Measurements from ENCODE around the gene FGD2. TPM values are rescaled to one million over a fixed set of nuclear protein-coding genes. Genes with fewer than 3 reads are reported as not detected.

Gene FGD2
- total RNA-seq, 1 donor from 2014 or later: 56.9 TPM

GRCh38 chr6:37052027-37052628 lies 46.7 kb downstream of the FGD2 start:
- intact Hi-C loops (cut with DNase I): no loop called here
- H3K9me3 ChIP-seq: no peaks in the 10 kb centered on the region
- DNase-seq (no peak), ATAC-seq (no peak)
- H3K36me3 ChIP-seq: no peaks in the 10 kb centered on the region
- H3K27ac ChIP-seq: no peak overlapping the region
- peaks cover 33% of the 10 kb centered on the region for H3K4me1 ChIP-seq
- no peaks in the 10 kb centered on the region for H3K27me3 ChIP-seq
- TF ChIP-seq, protein P1, sequence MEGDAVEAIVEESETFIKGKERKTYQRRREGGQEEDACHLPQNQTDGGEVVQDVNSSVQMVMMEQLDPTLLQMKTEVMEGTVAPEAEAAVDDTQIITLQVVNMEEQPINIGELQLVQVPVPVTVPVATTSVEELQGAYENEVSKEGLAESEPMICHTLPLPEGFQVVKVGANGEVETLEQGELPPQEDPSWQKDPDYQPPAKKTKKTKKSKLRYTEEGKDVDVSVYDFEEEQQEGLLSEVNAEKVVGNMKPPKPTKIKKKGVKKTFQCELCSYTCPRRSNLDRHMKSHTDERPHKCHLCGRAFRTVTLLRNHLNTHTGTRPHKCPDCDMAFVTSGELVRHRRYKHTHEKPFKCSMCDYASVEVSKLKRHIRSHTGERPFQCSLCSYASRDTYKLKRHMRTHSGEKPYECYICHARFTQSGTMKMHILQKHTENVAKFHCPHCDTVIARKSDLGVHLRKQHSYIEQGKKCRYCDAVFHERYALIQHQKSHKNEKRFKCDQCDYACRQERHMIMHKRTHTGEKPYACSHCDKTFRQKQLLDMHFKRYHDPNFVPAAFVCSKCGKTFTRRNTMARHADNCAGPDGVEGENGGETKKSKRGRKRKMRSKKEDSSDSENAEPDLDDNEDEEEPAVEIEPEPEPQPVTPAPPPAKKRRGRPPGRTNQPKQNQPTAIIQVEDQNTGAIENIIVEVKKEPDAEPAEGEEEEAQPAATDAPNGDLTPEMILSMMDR (IDR thresholded peaks at IDR 0.05): no peak
- H3K4me3 ChIP-seq: no peak overlapping the region

DNA sequence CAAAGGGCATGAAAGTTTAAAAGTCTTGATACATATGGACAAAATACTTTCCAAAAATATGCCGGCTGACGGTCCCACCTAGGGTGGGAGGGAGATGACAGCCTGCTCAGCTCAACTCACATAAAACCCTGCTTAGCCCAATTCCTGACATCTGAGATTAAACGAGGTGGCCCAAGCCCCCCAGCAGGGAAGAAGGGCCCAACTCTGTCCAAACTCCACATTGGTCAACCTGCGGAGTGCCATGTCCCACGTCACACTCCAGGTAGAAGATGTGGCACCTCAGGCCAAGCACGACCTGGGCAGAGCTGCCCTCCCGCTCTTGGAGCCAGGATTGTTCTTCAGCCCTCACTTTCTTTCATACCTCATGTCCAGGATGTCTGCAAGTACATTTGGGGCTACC lies 48.2 kb downstream of the FGD2 start:
- DNase-seq: no peak
- H3K9me3 ChIP-seq: no peaks in the 10 kb centered on the region
- no peaks in the 10 kb centered on the region for H3K36me3 ChIP-seq
- ATAC-seq: no peak
- H3K27me3 ChIP-seq: no peaks in the 10 kb centered on the region
- TF ChIP-seq, protein P1 (IDR thresholded peaks at IDR 0.05): no peak
- H3K27ac ChIP-seq: no peak overlapping the region
- intact Hi-C loops (cut with DNase I): no loop called here
- H3K4me1 ChIP-seq: peaks cover 32% of the 10 kb centered on the region
- H3K4me3 ChIP-seq: no peak overlapping the region

- no peak for DNase-seq
- Histone ChIP-seq H3K27ac (no peak overlapping the region), H3K4me1 (peaks cover 30% of the 10 kb centered on the region), H3K9me3 (no peaks in the 10 kb centered on the region), H3K27me3 (no peaks in the 10 kb centered on the region), H3K36me3 (no peaks in the 10 kb centered on the region), H3K4me3 (no peak overlapping the region)
- intact Hi-C loops (cut with DNase I): no loop called here
- ATAC-seq: no peak
- TF ChIP-seq, protein P1 (IDR thresholded peaks at IDR 0.05): no peak
These were observed 48.7 kb downstream of the FGD2 start for GRCh38 chr6:37054171-37054570.

GRCh38 chr6:37054580-37054979 lies 49.1 kb downstream of the FGD2 start:
- no peak for ATAC-seq
- intact Hi-C loops (cut with DNase I): no loop called here

DNA sequence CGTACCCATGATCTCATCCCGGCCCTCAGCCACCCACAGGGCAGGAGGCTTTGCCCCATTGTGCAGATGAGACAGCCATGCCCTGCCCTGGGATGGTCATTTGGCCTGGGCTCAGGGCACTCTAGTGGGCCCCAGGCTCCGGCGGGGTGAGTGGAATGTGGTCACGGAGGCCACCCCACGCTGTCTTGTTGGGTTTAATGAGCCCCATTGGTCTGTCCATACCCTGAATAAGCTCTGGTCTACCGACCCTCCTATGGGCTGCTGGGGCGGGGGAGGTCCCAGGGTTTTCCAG lies 50.6 kb downstream of the FGD2 start:
- no peak overlapping the region for H3K4me3 ChIP-seq
- TF ChIP-seq, protein P1 (IDR thresholded peaks at IDR 0.05): no peak
- no peaks in the 10 kb centered on the region for H3K9me3 ChIP-seq
- ATAC-seq (no peak), DNase-seq (no peak)
- intact Hi-C loops (cut with DNase I): no loop called here
- H3K27ac ChIP-seq: no peak overlapping the region
- peaks cover 19% of the 10 kb centered on the region for H3K4me1 ChIP-seq
- H3K27me3 ChIP-seq: no peaks in the 10 kb centered on the region
- H3K36me3 ChIP-seq: no peaks in the 10 kb centered on the region

More at GRCh38 chr6:37054580-37054979, 49.1 kb downstream of the FGD2 start:
- Histone ChIP-seq H3K36me3 (no peaks in the 10 kb centered on the region), H3K9me3 (no peaks in the 10 kb centered on the region), H3K27ac (no peak overlapping the region), H3K4me3 (no peak overlapping the region), H3K4me1 (peaks cover 30% of the 10 kb centered on the region), H3K27me3 (no peaks in the 10 kb centered on the region)
- no peak for DNase-seq
- TF ChIP-seq, protein P1 (IDR thresholded peaks at IDR 0.05): no peak

All from upper lobe of right lung (tissue), 1 donor.